SKM-1 treated with dmso at 0.1 percent for 144 hours (cell line): Measurements from ENCODE around the gene ROGDI.

ENCODE experiments used
- DNase-seq: peaks from one replicate; lab custom pipeline; 2025; ENCODE audit not compliant: unreplicated experiment; lab: John Stamatoyannopoulos, UW

Gene ROGDI

DNA sequence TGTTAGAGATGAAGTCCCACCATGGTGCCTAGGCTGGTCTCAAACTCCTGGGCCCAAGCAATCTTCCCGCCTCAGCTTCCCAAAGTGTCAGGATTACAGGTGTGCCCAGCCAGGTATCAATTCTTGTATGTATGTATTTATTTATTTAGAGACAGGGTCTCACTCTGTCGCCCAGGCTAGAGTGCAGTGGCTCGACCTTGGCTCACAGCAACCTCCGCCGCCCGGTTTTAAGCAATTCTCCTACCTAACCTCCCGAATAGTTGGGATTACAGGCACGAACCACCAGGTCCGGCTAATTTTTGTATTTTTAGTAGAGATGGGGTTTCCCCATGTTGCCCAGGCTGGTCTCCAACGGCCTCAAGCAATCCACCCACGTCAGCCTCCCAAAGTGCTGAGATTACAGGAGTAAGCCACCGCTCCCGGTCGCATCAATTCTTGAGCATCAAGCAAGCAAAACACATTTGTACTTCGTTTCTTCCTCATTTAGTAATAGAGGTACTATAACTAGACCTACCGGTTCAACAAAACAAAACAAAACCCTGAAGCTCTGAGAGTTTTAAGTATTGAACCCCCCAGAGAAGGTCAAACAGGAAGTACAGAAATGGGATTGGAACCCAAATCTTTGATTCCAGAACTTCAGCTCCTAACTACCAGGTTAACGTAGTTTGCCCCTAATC, 34.4 kb downstream of the ROGDI start:
- DNase-seq: peak; percentile 66

DNA sequence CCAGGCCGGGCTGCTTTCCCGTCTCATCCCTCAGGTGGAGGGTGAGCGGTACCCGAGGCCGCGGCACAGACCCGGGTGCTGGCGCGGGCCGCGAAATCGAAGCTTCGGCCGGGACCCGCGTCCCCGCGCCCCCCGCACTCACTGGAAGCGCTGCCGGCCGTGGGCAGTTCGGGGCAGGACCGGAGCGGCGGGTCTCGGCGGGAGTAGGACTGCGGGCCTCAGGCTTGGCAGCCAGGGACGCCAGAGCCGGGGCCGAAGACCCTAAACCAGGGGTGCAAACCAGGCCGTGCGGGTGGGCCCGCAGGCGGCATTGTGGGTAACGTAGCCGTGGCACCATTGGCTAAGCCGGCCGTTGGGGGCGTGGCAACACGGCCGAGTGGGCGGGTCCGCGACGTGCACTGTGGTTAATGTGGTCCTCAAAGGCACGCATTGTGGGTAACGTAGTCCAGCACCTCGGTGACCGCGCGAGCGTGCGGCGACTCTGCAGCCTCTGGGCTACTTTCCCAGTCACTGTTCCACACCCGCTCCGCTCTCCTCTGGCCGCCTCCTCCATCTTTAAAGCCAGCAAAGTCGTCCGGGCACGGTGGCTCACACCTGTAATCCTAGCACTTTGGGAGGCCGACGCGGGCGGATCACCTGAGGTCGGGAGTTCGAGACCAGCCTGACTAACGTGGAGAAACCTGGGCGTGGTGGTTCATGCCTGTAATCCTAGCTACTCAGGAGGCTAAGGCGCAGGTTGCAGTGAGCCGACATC, 35.4 kb downstream of the ROGDI start, which contains the start of gene ZNF500:
Gene ZNF500 (minus strand): TSS at position 288 of the 754 bp plus-strand sequence. CDS start 1,184 bp downstream, outside the sequence.
- DNase-seq: peak; percentile 92

DNA sequence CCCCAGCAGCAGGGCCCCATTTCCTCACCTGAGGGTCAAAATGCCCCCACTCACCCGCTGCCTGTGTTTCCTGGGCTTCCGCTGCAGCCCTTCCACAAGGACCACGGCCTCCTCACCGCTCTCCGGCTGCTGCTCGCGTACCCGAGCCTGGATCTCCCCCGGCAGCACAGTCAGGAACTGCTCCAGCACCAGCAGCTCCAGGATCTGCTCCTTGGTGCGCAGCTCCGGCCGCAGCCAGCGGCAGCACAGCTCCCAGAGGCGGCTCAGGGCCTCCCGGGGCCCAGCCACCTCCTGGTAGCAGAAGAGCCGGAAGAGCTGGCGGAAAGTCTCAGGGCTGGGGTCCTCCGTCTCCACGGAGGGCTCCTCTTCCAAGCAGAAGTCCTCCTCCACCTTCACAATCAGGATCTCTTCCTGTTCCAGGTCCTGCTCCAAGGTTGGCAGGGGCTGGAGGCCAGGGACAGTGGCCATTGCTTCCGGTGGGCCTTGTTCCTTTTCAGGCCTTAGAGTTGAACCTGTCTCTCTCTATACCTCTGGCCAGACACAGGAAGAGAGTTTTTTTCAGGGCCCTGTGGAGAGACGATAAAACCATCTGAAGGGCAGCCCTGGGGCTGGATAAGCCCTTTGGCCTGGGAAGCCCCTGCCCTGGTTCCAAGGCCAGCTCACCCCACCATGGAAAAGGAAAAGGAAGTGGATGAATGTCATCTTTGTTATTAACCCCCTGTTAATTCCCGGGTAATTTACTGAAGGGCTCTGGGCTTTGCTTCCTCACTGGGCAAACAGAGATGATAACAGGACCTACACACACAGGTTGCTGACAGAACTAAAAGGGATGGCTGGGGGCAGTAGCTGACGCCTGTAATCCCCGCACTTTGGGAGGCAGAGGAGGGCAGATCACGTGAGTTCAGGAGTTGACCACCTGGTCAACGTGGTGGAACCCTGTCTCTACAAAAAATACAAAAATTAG, 36.6 kb downstream of the ROGDI start:
- no peak for DNase-seq

DNA sequence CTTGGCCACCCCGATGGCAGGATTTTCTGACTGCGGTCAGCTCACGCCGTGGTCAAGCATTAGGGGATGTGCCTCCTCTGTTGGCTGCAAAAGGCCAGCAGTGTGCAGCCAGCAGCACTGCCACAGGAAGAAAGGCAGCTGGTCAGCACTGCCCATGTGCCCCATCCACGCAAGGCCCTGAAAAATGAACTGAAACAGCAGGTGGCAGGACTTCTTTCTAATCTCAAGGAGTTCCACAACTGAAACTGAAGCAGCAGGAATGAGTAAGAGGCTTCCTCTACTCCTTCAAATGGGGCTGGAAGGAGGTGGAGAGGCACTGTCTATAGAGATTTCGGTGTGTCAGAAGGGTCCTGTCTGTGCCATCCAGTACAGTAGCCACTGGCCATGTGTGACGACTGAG, 38.6 kb downstream of the ROGDI start:
- DNase-seq: no peak

DNA sequence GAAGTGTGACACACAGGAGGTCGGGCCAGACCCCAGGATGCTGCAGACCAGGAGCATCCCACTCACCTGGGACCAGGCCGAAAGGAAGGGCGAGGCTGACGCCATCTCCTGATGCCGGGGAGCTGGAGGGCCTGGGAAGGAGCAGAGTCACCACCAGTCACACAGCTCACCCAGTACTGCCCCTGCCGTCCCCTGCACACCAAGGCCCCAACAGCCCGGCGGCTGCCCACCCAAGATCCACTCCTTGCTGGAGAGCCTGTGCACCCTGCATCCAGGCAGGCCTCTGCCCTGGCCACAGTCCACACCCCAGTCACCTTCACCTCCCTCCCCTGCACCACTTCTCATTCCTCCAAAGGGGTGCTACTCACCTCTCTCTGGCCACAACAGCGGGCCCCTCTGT, 40.2 kb downstream of the ROGDI start:
- DNase-seq: no peak

DNA sequence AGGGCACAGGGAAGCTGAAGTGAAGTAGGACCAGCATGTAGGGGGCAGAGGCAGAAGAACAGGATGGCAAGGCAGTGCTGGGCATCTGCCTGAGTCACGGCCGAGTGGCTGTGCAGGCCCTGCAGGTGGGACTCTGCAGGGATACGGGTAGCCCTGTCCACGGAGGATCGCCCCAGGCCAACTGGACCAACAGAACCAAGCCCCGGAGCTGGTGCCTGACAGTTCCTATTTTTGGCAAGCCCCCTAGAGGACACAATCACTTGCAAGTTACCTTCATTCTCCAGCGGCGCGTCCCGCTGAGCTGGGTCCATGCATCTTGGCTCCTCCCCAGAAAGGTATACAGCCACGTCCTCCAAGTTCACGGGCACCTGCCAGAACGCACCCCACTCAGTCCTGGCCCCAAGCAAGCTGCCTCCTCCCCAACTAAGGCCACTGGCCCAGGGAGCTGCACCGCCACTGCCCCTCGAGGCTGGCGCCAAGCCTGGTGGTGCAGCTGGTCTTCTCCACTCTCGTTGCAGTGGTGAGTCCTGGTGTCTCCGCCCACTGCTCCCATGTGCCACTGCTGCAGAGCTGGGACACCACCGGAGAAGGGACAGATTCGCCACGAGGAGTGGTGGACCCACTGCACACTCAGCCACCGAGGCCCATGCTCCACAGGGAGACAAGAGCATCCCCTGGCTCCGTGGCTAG, 42.1 kb downstream of the ROGDI start:
- no peak for DNase-seq

DNA sequence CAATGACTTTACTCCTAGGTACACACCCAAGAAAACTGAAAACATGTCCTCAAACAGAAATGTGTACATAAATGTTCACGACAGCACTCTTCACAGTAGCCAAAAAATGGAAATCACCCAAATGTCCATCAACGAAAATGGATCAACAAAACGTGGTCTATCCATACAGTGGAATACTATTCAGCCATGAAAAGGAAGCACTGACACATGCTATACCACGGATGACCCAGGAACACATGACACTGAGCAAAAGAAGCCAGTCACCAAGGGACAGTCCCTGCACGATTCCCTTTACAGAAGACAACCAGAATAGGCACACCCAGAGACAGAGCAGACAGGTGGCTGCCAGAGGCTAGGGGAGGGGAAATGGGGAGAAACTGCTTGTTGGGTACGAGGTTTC, 46.7 kb downstream of the ROGDI start:
- DNase-seq: no peak

DNA sequence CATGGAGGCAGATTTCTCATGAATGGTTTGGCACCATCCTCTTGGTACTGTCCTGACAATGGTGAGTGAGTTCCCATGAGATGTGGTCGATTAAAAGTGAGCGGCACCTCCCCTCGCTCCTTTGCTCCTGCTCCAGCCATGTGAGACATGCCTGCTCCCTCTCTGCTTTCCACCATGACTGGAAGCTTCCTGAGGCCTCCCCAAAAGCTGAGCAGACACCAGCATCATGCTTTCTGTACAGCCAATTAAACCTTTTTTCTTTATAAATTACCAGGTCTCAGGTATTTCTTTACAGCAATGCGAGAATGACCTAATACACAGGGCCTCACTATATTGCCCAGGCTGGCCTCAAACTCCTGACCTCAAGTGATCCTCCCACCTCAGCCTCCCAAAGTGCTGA, 47.6 kb downstream of the ROGDI start:
- DNase-seq: no peak

DNA sequence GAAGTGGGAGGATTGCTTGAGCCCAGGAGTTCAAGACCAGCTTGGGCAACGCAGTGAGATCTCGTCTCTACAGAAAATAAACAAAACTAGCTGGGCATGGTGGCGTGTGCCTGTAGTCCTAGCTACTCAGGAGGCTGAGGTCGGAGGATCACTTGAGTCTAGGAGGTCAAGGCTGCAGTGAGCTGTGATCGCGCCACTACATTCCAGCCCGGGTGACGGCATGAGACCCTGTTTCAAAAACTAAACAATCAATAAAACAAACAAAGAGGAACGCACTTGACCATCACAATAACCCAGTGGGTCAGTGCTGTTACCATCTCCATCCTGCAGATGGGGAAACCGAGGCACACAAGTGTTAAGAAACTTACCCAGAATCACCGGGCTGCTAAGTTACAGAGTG, 49.2 kb downstream of the ROGDI start:
- no peak for DNase-seq

DNA sequence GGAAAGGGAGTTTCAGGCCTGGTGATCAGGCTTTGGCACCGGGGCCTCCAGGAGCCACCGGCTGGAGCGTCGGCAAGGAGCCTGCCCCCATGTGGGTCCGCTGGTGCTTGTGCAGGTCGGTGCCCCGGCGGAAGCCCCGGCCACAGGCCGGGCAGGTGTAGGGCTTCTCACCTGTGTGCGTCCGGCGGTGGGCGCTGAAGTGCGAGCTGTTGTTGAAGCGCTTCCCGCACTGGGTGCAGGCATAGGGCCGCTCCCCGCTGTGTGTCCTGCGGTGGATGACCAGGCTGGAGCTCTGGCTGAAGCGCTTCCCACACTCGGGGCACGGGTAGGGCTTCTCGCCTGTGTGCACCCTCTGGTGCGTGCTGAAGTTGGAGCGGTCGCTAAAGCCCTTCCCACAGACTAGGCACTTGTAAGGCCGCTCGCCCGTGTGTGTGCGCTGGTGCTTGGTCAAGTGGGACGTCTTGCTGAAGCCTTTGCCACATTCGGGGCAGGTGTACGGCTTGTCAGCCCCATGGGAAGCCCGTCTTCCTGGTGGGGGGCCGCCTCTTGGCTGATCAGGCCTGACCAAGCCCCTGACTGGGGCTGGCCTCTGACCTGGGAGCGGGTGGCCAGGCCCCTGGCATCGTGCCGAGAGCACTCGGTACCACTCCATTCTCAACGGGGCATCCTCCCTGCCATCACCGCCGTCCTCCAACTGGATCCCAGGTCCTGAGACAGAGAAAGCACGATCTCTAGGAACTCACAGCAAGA, 49.9 kb downstream of the ROGDI start:
- no peak for DNase-seq

DNA sequence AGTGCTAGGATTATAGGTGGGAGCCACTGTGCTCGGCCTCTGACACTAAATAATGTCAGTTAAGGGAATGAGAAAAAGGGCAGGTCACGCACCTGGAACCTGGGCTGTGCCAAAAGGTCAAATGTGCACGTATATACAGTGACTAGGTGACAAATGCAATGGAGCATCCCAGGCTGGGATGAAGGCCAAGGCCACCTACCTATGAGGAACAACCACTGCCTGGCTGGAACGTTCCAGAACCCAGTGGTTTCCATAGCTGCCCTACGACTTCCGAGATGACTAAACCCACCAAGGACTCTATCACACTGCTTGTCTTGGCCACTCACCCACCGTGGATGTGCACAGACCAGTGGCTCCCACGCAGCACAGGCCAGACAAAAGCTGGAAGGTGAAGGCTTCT, 51.5 kb downstream of the ROGDI start:
- no peak for DNase-seq

DNA sequence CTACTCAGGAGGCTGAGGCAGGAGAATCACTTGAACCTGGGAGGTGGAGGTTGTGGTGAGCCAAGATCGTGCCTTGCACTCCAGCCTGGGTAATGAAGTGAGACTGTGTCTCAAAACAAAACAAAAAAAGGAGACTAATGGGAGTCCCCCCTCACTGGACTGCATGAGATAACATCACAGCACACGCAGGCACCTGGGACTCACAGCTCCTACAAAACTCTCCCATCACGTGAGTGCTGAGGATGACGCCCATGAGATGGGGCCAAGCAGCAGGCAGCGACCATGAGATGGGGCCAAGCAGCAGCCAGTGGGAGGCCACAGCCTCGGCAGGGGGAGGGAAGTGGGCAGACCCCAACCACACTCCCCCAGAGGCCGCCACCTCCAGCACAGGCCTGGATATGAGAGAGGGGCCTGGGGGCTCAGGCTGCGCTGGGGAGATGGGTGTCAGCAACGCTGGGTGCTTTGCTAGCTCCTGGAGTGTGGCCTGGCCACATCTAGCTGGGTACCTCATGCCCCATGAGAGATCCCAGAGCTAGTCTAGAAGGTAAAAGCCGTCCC, 52.7 kb downstream of the ROGDI start:
- no peak for DNase-seq

DNA sequence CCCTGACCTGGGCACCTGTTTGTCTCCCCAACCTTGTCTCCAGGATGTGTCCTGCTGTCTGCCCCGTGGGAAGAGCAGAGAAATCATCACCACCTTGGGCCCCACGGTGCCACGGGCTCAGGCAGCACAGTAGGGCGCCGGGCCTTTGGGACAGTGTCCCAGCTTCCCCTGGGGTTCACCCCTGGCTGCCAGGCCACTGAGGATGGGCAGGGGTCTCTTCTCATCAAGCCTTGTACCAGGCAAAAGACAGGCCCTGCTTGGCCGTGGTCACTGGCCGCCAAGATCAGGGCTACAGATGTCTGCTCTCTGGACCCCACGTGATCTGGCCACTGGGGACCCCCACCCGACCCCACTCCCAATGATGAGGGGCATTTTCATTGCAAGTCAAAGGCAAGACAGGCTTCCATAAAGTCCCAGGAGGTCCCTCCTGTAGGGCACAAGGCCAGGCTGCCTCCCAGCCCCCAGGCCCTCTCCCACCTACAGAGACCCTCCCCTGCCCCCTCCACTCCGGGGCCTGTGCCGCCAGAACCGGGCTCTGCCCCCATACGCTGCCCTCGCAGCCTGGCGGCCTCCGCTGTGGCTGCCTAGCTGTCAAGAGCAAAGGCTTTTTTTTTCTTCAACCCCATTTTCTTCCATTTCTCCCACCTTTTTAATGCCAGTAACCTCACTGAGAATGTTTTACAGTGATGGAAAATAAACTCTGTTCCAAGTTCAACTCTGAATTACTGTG, 53.6 kb downstream of the ROGDI start:
- DNase-seq: no peak

DNA sequence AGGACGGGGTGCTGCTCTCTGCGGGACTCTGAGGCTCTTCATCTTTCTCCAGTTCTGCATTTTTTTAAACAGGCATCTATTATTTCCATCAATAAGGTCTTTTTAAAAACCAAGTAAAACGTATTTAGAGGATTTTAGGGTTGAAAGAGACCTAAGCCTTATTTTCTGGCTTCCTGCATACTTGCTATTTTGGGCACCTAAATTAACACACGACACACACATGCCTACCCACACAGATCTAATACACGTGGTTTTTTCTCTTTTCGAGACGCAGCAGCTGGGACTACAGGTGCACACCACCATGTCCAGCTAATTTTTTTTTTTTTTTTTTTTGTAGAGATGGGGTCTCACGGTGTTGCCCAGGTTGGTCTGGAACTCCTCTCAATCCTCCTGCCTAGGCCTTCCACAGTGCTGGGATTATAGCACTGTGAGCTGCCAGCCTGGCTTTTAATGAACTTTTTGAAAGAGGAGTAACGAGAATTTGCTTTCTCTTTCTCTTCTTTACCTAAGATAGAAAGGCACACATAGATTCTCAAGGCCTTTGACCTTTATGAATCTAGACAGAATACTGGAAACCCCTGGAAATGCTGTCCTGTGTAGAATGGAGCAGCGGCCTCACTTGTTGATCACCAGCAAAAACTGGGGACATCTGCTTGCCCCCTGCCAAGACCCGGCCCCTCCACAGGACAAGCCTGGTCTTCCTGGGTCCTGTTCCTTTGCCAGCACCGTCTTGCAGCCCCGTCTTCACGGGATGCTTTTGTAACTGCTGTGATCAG, 54.3 kb downstream of the ROGDI start:
- DNase-seq: no peak

DNA sequence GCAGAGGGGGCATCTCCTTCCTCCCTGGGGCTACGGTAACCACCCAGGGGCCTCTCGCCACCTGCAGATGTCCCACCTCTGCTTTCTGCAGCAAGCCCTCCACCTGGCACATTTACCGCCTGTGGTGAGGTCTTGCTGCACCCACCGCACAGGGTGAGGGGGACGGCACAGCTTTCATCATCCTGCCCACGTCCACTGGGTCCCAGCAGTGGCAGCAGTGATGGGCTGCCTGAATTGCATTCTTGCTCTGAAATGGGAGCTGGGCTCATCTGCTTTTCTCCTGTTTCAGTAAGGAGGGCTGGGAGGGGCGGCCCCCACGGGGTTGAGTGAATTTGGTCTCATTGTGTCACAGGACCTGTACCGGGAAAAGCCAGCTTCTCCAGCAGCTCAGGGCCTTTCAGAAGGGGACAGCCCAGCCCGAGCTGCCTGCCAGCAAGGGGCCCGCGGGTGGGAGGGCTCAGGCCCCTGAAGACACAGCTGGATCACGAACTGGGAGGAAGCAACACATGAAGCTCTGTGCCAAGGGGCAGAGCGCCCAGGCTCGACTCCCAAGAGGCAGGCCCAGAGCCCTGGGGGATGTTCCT, 55.4 kb downstream of the ROGDI start:
- no peak for DNase-seq
